Thyroid gland (tissue), 4 donors: ENCODE results near the gene FRMPD1. TPM values are rescaled to one million over a fixed set of nuclear protein-coding genes. Genes with fewer than 3 reads are reported as not detected.

Source experiments
- DNase-seq, 2 donors: peaks; one replicate each; pipeline ENCODE4 v3.0.0-alpha.2; 2019
- H3K27ac ChIP-seq, 3 donors: fragments of 200-600 bp; sonication (generic); 1 replicate in 2 of 3; 2 replicates in 1 of 3; pipeline ENCODE4 v1.5.1; 2016 to 2019; ENCODE audit warnings: mild to moderate bottlenecking in 1 of 3, moderate library complexity in 1 of 3
- H3K27me3 ChIP-seq: fragments of 200-600 bp; sonication (generic); one replicate; pipeline ENCODE4 v1.5.1; 2019
- H3K36me3 ChIP-seq, 2 donors: fragments of 200-600 bp; sonication (generic); one replicate each; pipeline ENCODE4 v1.5.1; 2016 to 2019
- H3K4me1 ChIP-seq, 2 donors: fragments of 200-600 bp; sonication (generic); one replicate each; pipeline ENCODE4 v1.5.1; 2017 to 2019
- H3K4me3 ChIP-seq, 3 donors: fragments of 200-600 bp; sonication (generic); replicated peaks in 1 of 3; 1 replicate in 2 of 3; 2 replicates in 1 of 3; pipeline ENCODE4 v1.5.1; 2016; ENCODE audit warnings: mild to moderate bottlenecking in 1 of 3
- H3K9me3 ChIP-seq: fragments of 200-600 bp; sonication (generic); one replicate; pipeline ENCODE4 v1.5.1; 2017
- CTCF ChIP-seq, 6 experiments: fragments of 200-600 bp in 3 of 6; fragments of 450-650 bp in 3 of 6; sonication (generic) in 3 of 6; IDR thresholded peaks; one replicate each; pipeline ENCODE4 v1.5.1; 2016 to 2019; ENCODE audit warnings: antibody characterized with exemption in 6 of 6, mild to moderate bottlenecking in 2 of 6, inconsistent platforms in 1 of 6, moderate library complexity in 1 of 6
- POLR2A ChIP-seq, 2 donors: fragments of 450-650 bp; IDR thresholded peaks; one replicate each; pipeline ENCODE4 v1.6.1; 2017; ENCODE audit warnings: antibody characterized with exemption in 2 of 2, mild to moderate bottlenecking in 2 of 2, moderate library complexity in 1 of 2
- WGBS, 2 donors: methylation state at CpG; one replicate each; pipeline ENCODE4 v1.1.5; 2017; 5-methylcytosine and 5-hydroxymethylcytosine counted together
- intact Hi-C: fragments of 100-400 bp; cut with DNase I; formaldehyde crosslinking; loops from one replicate; pipeline ENCODE4 v1.15.1; 2023
- total RNA-seq, 4 donors: library from RNA; depleted of rRNA; stranded (reverse); fragments of >200 nt; gene quantifications; one replicate each; pipeline ENCODE4 v1.2.3, GENCODE V29; 2016

The FRMPD1 gene
- total RNA-seq, 4 donors from 2014 or later: 0.13 to 0.49 (median 0.22) TPM; not detected in 1

GRCh38 chr9:37700131-37700530 lies 49.4 kb downstream of the FRMPD1 start:
- Histone ChIP-seq H3K9me3 (no peaks in the 10 kb centered on the region), H3K4me1 (no peaks in the 10 kb centered on the region), H3K36me3 (no peaks in the 10 kb centered on the region), H3K4me3 (no peak overlapping the region), H3K27ac (no peak overlapping the region), H3K27me3 (no peaks in the 10 kb centered on the region)
- intact Hi-C loops: no loop called here
- no peak for TF ChIP-seq POLR2A (IDR thresholded peaks at IDR 0.05)
- DNase-seq: no peak
- WGBS, 2 donors: 38 to 46% methylated on average over 3 of the region's 3 CpGs

- no peaks in the 10 kb centered on the region for H3K4me1 ChIP-seq
- no peak for DNase-seq
- intact Hi-C loops: no loop called here
- no peak overlapping the region for H3K4me3 ChIP-seq
- 86 to 98% methylated on average over 3 of the region's 3 CpGs for WGBS, 2 donors
- H3K27ac ChIP-seq: no peak overlapping the region
- H3K27me3 ChIP-seq: no peaks in the 10 kb centered on the region
- no peaks in the 10 kb centered on the region for H3K36me3 ChIP-seq
- TF ChIP-seq CTCF (IDR thresholded peaks at IDR 0.05): no peak
- no peak for TF ChIP-seq POLR2A (IDR thresholded peaks at IDR 0.05)
- no peaks in the 10 kb centered on the region for H3K9me3 ChIP-seq
Measured at GRCh38 chr9:37700900-37701299, 50.1 kb downstream of the FRMPD1 start.

GRCh38 chr9:37705787-37706186 lies 55.0 kb downstream of the FRMPD1 start:
- Histone ChIP-seq H3K9me3 (no peaks in the 10 kb centered on the region), H3K27ac (no peak overlapping the region), H3K4me3 (no peak overlapping the region), H3K4me1 (no peaks in the 10 kb centered on the region), H3K36me3 (no peaks in the 10 kb centered on the region), H3K27me3 (no peaks in the 10 kb centered on the region)
- no peak for TF ChIP-seq CTCF (IDR thresholded peaks at IDR 0.05)
- no peak for TF ChIP-seq POLR2A (IDR thresholded peaks at IDR 0.05)
- 33 to 55% methylated on average over 3 of the region's 3 CpGs for WGBS, 2 donors
- DNase-seq: peak; percentile 5 to 21
- intact Hi-C loops: no loop called here

- Histone ChIP-seq H3K4me1 (no peaks in the 10 kb centered on the region), H3K9me3 (no peaks in the 10 kb centered on the region), H3K4me3 (no peak overlapping the region), H3K36me3 (no peaks in the 10 kb centered on the region), H3K27ac (no peak overlapping the region), H3K27me3 (no peaks in the 10 kb centered on the region)
- 84 to 96% methylated on average over 3 of the region's 3 CpGs for WGBS, 2 donors
- no peak for DNase-seq
- intact Hi-C loops: no loop called here
- no peak for TF ChIP-seq POLR2A (IDR thresholded peaks at IDR 0.05)
- no peak for TF ChIP-seq CTCF (IDR thresholded peaks at IDR 0.05)
Measured at GRCh38 chr9:37706290-37706689, 55.5 kb downstream of the FRMPD1 start.

GRCh38 chr9:37707748-37708147 lies 57.0 kb downstream of the FRMPD1 start:
- no peaks in the 10 kb centered on the region for H3K4me1 ChIP-seq
- no peak for TF ChIP-seq POLR2A (IDR thresholded peaks at IDR 0.05)
- TF ChIP-seq CTCF (IDR thresholded peaks at IDR 0.05): no peak
- H3K36me3 ChIP-seq: no peaks in the 10 kb centered on the region
- H3K27me3 ChIP-seq: no peaks in the 10 kb centered on the region
- intact Hi-C loops: no loop called here
- no peak overlapping the region for H3K27ac ChIP-seq
- DNase-seq: no peak
- no peak overlapping the region for H3K4me3 ChIP-seq
- no peaks in the 10 kb centered on the region for H3K9me3 ChIP-seq
- WGBS, 2 donors: 85 to 93% methylated on average over 4 of the region's 4 CpGs

- H3K27me3 ChIP-seq: no peaks in the 10 kb centered on the region
- no peak for DNase-seq
- intact Hi-C loops: no loop called here
- H3K27ac ChIP-seq: no peak overlapping the region
- H3K36me3 ChIP-seq: no peaks in the 10 kb centered on the region
- no peak overlapping the region for H3K4me3 ChIP-seq
- no peak for TF ChIP-seq POLR2A (IDR thresholded peaks at IDR 0.05)
- no peak for TF ChIP-seq CTCF (IDR thresholded peaks at IDR 0.05)
- no peaks in the 10 kb centered on the region for H3K9me3 ChIP-seq
- no peaks in the 10 kb centered on the region for H3K4me1 ChIP-seq
- 92 to 97% methylated on average over 3 of the region's 3 CpGs for WGBS, 2 donors
Measured at GRCh38 chr9:37710046-37710445, 59.3 kb downstream of the FRMPD1 start.
